K562 (cell line): ENCODE results near the gene CRIM1. TPM values are rescaled to one million over a fixed set of nuclear protein-coding genes. Genes with fewer than 3 reads are reported as not detected.

Experiments
- ATAC-seq: fragments of 200-7000 bp; cut with Tn5 transposase; 3 replicates; pipeline ENCODE4 v1.9.1; 2020; ENCODE audit warnings: moderate library complexity
- BruUV-seq: library from RNA; stranded (reverse); fragments of 400-500 nt; replicated peaks from 2 replicates; lab custom pipeline; 2021; lab: Mats Ljungman, UMichigan
- CTCF ChIA-PET: fragments of 300-600 bp; formaldehyde crosslinking; extraction: SDS; loops from one replicate; lab custom pipeline; 2021; ENCODE audit warnings: low intra/inter-chr PET ratio; lab: Yijun Ruan, JAX
- POLR2A ChIA-PET: fragments of 300-600, 350-650 bp; sonication (Branson Sonifier 250); formaldehyde crosslinking; extraction: SDS; loops from one replicate; lab custom pipeline; 2021; ENCODE audit warnings: antibody characterized with exemption, inconsistent platforms; lab: Yijun Ruan, JAX
- DNase-seq, 4 experiments: peaks; one replicate each; pipeline versions ENCODE4 v3.0.0 to v3.0.0-alpha.2; 2011 to 2018; ENCODE audit warnings: low spot score in 3 of 4, mixed read lengths in 3 of 4; ENCODE audit errors: extremely low read depth in 1 of 4
- FAIRE-seq: peaks from 2 replicates; lab custom pipeline; 2011; peaks lifted over from hg19 to GRCh38; lab: Jason Lieb, UNC
- H2AFZ ChIP-seq: 2 replicates; pipeline ENCODE4 v1.6.0; 2011; ENCODE audit warnings: low read depth, low read length, control low read depth, inconsistent platforms
- H3K27ac ChIP-seq: fragments of 200-600 bp; 3 replicates; pipeline ENCODE4 v1.8.0; 2011; ENCODE audit warnings: low read depth, mild to moderate bottlenecking, control low read depth, inconsistent platforms, low read length, moderate library complexity, mixed read lengths; ENCODE audit errors: extremely low read depth
- H3K27me3 ChIP-seq, 2 experiments: fragments of 300-600 bp in 1 of 2; 2 replicates in 1 of 2; 3 replicates in 1 of 2; pipeline versions ENCODE4 v1.6.0 to v1.8.0; 2011; ENCODE audit warnings: inconsistent platforms in 2 of 2, low read length in 2 of 2, mild to moderate bottlenecking in 1 of 2, mixed read lengths in 1 of 2, moderate library complexity in 1 of 2; ENCODE audit not compliant: control insufficient read depth in 2 of 2, insufficient read depth in 2 of 2
- H3K36me3 ChIP-seq: fragments of 300-600 bp; 3 replicates; pipeline ENCODE4 v1.8.0; 2011; ENCODE audit warnings: mild to moderate bottlenecking, low read length, inconsistent platforms; ENCODE audit not compliant: control insufficient read depth, insufficient read depth
- H3K4me1 ChIP-seq, 2 experiments: fragments of 200-600 bp in 1 of 2; replicated peaks in 1 of 2; 2 replicates in 1 of 2; 3 replicates in 1 of 2; pipeline versions ENCODE4 v1.5.1 to v1.8.0; 2011; ENCODE audit warnings: inconsistent platforms in 2 of 2, low read length in 2 of 2, mild to moderate bottlenecking in 1 of 2, mixed read lengths in 1 of 2, moderate library complexity in 1 of 2; ENCODE audit not compliant: control insufficient read depth in 2 of 2, insufficient read depth in 2 of 2
- H3K4me2 ChIP-seq: 2 replicates; pipeline ENCODE4 v1.6.1; 2011; ENCODE audit warnings: low read length, control low read depth, inconsistent platforms, mixed read lengths; ENCODE audit not compliant: insufficient read depth
- H3K4me3 ChIP-seq: fragments of 200-600 bp; sonication (generic), shearing (Covaris generic); 2 replicates; pipeline ENCODE4 v1.5.1; 2016; ENCODE audit warnings: control low read depth, inconsistent platforms
- H3K79me2 ChIP-seq: fragments of 200-600 bp; 3 replicates; pipeline ENCODE4 v1.8.0; 2011; ENCODE audit warnings: low read length, inconsistent platforms; ENCODE audit not compliant: control insufficient read depth, insufficient read depth
- H3K9ac ChIP-seq, 2 experiments: 2 replicates each; pipeline versions ENCODE4 v1.6.0 to v1.6.1; 2011; ENCODE audit warnings: low read depth in 2 of 2, low read length in 2 of 2, control low read depth in 1 of 2, inconsistent platforms in 1 of 2, mild to moderate bottlenecking in 1 of 2, mixed read lengths in 1 of 2; ENCODE audit not compliant: insufficient read depth in 1 of 2
- H3K9me1 ChIP-seq: one replicate; pipeline ENCODE4 v1.6.0; 2011; ENCODE audit warnings: inconsistent platforms, mild to moderate bottlenecking, low read length, moderate library complexity; ENCODE audit not compliant: control insufficient read depth, insufficient read depth
- H3K9me3 ChIP-seq: replicated peaks from 2 replicates; pipeline ENCODE4 v1.5.1; 2011; ENCODE audit warnings: low read depth, low read length, inconsistent platforms; ENCODE audit not compliant: control insufficient read depth, insufficient read depth
- H4K20me1 ChIP-seq: replicated peaks from 2 replicates; pipeline ENCODE4 v1.6.1; 2011; ENCODE audit warnings: low read length, inconsistent platforms, mixed read lengths; ENCODE audit not compliant: control insufficient read depth, insufficient read depth
- CTCF ChIP-seq, 3 experiments: IDR thresholded peaks in 2 of 3; conservative IDR thresholded peaks in 1 of 3; 2 replicates each; pipeline ENCODE4 v1.5.1; 2011 to 2012; ENCODE audit warnings: low read length in 3 of 3, mild to moderate bottlenecking in 3 of 3, control low read depth in 2 of 3, improper control_type of control experiment in 1 of 3, inconsistent platforms in 1 of 3, low read depth in 1 of 3, mixed read lengths in 1 of 3, moderate library complexity in 1 of 3; ENCODE audit not compliant: insufficient read depth in 2 of 3
- SIN3A ChIP-seq, 2 experiments: fragments of 150-350 bp in 1 of 2; IDR thresholded peaks; 2 replicates each; pipeline ENCODE4 v1.6.1; 2011 to 2016; ENCODE audit warnings: borderline replicate concordance in 2 of 2, low read depth in 2 of 2, low read length in 2 of 2, mild to moderate bottlenecking in 2 of 2, moderate library complexity in 2 of 2; ENCODE audit not compliant: control insufficient read depth in 1 of 2
- WGBS: fragments of 100-300 bp; shearing (Covaris generic); methylation state at CpG from one replicate; pipeline ENCODE4 v1.1.6; 2016; ENCODE audit warnings: low coverage, mixed read lengths; ENCODE audit not compliant: insufficient coverage; ENCODE audit errors: missing lambda C conversion rate; 5-methylcytosine and 5-hydroxymethylcytosine counted together
- in situ Hi-C: fragments of 300-500 bp; cut with MboI; formaldehyde crosslinking; loops from 4 replicates; pipeline ENCODE4 v1.15.0; 2018; ENCODE audit warnings: inconsistent platforms, mixed read lengths
- intact Hi-C: fragments of 100-400 bp; cut with micrococcal nuclease; formaldehyde crosslinking; loops from 2 replicates; pipeline ENCODE4 v1.14.2; 2022
- polyA plus RNA-seq, 8 experiments: library from polyadenylated mRNA; depleted of rRNA in 4 of 8; stranded (reverse) in 5 of 8; unstranded in 3 of 8; fragments of >200 nt; fragmentation: Nextera tagmentation in 2 of 8; fragmentation: Illumina TruSeq in 1 of 8; extraction: Ambion mirVana in 2 of 8; extraction: Trizol in 1 of 8; gene quantifications; 2 replicates each; pipeline versions ENCODE4 v1.2.1 to v1.2.3, GENCODE V29; 2011 to 2014; ENCODE audit warnings: inconsistent platforms in 1 of 8, missing spikeins in 1 of 8
- total RNA-seq, 7 experiments: library from RNA; depleted of rRNA in 6 of 7; stranded (reverse); fragments of >200 nt in 6 of 7; fragmentation: Illumina TruSeq in 2 of 7; extraction: Trizol in 2 of 7; gene quantifications; 2 replicates each; pipeline versions ENCODE4 v1.2.1 to v1.2.3, GENCODE V29; 2011 to 2021; ENCODE audit warnings: low replicate concordance in 1 of 7

CRIM1 gene
- total and polyA plus RNA-seq, 9 of the 15 experiments (the other 6 are each of a cell fraction or from before 2014, with no cell fraction given) = 0.01 to 0.36 (median 0.06) TPM; not detected in 1

GRCh38 chr2:36357847-36358659 is 2.5 kb downstream of the CRIM1 start:
- CTCF ChIA-PET = no interaction called here
- H3K4me2 ChIP-seq = no peak overlapping the region
- H3K4me3 ChIP-seq = no peak overlapping the region
- no peaks in the 10 kb centered on the region for H4K20me1 ChIP-seq
- no peak overlapping the region for H3K9ac ChIP-seq
- in situ Hi-C loops = no loop called here
- no peak overlapping the region for H2AFZ ChIP-seq
- no peaks in the 10 kb centered on the region for H3K36me3 ChIP-seq
- no TSS peak for BruUV-seq
- TF ChIP-seq CTCF (IDR thresholded peaks at IDR 0.05 in 2 of 3, conservative IDR thresholded peaks at IDR 0.05 in 1 of 3; ENCODE audit: insufficient read depth in 2 of 3, low read depth in 1 of 3, low read length in 3 of 3) (peak in 1 of 3 experiments; percentile 23; a peak in 2 of 6 replicates), SIN3A (IDR thresholded peaks at IDR 0.05; ENCODE audit: borderline replicate concordance in 2 of 2, control insufficient read depth in 1 of 2, low read depth in 2 of 2, low read length in 2 of 2) (no peak)
- POLR2A ChIA-PET = no interaction called here
- H3K4me1 ChIP-seq = peaks cover 0 to 14% of the 10 kb centered on the region in 2 experiments; a peak in 2 of 5 replicates
- no peaks in the 10 kb centered on the region for H3K9me1 ChIP-seq
- peaks cover 4 to 18% of the 10 kb centered on the region in 2 experiments; a peak in 3 of 5 replicates for H3K27me3 ChIP-seq
- no peak overlapping the region for H3K27ac ChIP-seq
- DNase-seq (no peak), FAIRE-seq (no peak), ATAC-seq (peak; percentile 60; the same call in 2 of the 3 replicates)
- no peaks in the 10 kb centered on the region for H3K79me2 ChIP-seq
- no peaks in the 10 kb centered on the region for H3K9me3 ChIP-seq
- intact Hi-C loops = loop anchor here (5.0 to 10.0 kb wide), 2 partner anchors 104 to 417 kb away; no protein-coding TSS in a partner anchor
- under 1% methylated on average over 9 of the region's 9 CpGs for WGBS
